Kidney (tissue), 14 donors: ENCODE data around the gene GATD1. TPM values are rescaled to one million over a fixed set of nuclear protein-coding genes. Genes with fewer than 3 reads are reported as not detected.

Source experiments
- DNase-seq, 5 donors: peaks; one replicate each; pipeline ENCODE4 v3.0.0-alpha.2; 2013 to 2020
- FAIRE-seq: peaks from 2 replicates; lab custom pipeline; 2012; peaks lifted over from hg19 to GRCh38; lab: Jason Lieb, UNC
- H3K27ac ChIP-seq, 2 donors: one replicate each; pipeline ENCODE4 v1.7.0; 2013; ENCODE audit warnings: low read depth in 2 of 2, low read length in 2 of 2, inconsistent platforms in 1 of 2
- H3K27me3 ChIP-seq: one replicate; pipeline ENCODE4 v1.7.1; 2013; ENCODE audit warnings: low read length, inconsistent platforms; ENCODE audit not compliant: control insufficient read depth, insufficient read depth
- H3K36me3 ChIP-seq, 3 donors: one replicate each; pipeline versions ENCODE4 v1.7.0 to v1.7.1; 2013; ENCODE audit warnings: low read length in 3 of 3, control low read depth in 1 of 3, inconsistent platforms in 1 of 3; ENCODE audit not compliant: insufficient read depth in 3 of 3, control insufficient read depth in 2 of 3
- H3K4me1 ChIP-seq, 3 donors: one replicate each; pipeline versions ENCODE4 v1.7.0 to v1.7.1; 2013; ENCODE audit warnings: low read length in 3 of 3, inconsistent platforms in 1 of 3, low read depth in 1 of 3; ENCODE audit not compliant: control insufficient read depth in 2 of 3, insufficient read depth in 2 of 3
- H3K4me3 ChIP-seq, 3 donors: one replicate each; pipeline versions ENCODE4 v1.7.0 to v1.8.1; 2013; ENCODE audit warnings: low read length in 3 of 3, control low read depth in 1 of 3, inconsistent platforms in 1 of 3
- H3K9ac ChIP-seq, 3 donors: one replicate each; pipeline versions ENCODE4 v1.7.0 to v1.7.1; 2013; ENCODE audit warnings: low read length in 3 of 3, control low read depth in 1 of 3, inconsistent platforms in 1 of 3
- H3K9me3 ChIP-seq, 3 donors: one replicate each; pipeline versions ENCODE4 v1.7.0 to v1.7.1; 2013; ENCODE audit warnings: low read length in 3 of 3, control low read depth in 1 of 3, inconsistent platforms in 1 of 3; ENCODE audit not compliant: control insufficient read depth in 2 of 3, insufficient read depth in 1 of 3
- intact Hi-C: fragments of 100-400 bp; cut with DNase I; formaldehyde crosslinking; loops from one replicate; pipeline ENCODE4 v1.11.1; 2022
- polyA plus RNA-seq: library from polyadenylated mRNA; stranded (reverse); fragments of 350-450 nt; fragmentation: Illumina TruSeq; extraction: RNeasy Lipid Tissue Mini Kit (QIAGEN cat#74804); gene quantifications from one replicate; pipeline ENCODE4 v1.2.3, GENCODE V29; 2014; ENCODE audit warnings: low read depth, low replicate concordance; ENCODE audit not compliant: insufficient read depth
- total RNA-seq: library from RNA; stranded (reverse); fragmentation: NEBNext Ultra II Directional; extraction: Animal tissue kit (Norgen Biotek cat#: 25700); gene quantifications from one replicate; pipeline ENCODE4 v1.2.1, GENCODE V29; 2021
- TF ChIP-seq, protein P1 (sequence below): IDR thresholded peaks from 3 replicates; pipeline ENCODE4 v1.5.1; 2012; ENCODE audit warnings: mild to moderate bottlenecking, moderate library complexity, borderline replicate concordance; ENCODE audit not compliant: insufficient read depth; ENCODE audit errors: extremely low read depth
- donor health status: control.
- donor health status: control.
- donor health status: control.
- donor health status: control.
- donor health status: control.
- donor health status: DM: yes; HTN: yes; CAD: no.
- donor health status: Normal renal cell carcinoma (clear cell type).

GATD1 gene
- total and polyA plus RNA-seq, 2 donors from 2014 or later: 38.3 to 66.2 TPM

DNA sequence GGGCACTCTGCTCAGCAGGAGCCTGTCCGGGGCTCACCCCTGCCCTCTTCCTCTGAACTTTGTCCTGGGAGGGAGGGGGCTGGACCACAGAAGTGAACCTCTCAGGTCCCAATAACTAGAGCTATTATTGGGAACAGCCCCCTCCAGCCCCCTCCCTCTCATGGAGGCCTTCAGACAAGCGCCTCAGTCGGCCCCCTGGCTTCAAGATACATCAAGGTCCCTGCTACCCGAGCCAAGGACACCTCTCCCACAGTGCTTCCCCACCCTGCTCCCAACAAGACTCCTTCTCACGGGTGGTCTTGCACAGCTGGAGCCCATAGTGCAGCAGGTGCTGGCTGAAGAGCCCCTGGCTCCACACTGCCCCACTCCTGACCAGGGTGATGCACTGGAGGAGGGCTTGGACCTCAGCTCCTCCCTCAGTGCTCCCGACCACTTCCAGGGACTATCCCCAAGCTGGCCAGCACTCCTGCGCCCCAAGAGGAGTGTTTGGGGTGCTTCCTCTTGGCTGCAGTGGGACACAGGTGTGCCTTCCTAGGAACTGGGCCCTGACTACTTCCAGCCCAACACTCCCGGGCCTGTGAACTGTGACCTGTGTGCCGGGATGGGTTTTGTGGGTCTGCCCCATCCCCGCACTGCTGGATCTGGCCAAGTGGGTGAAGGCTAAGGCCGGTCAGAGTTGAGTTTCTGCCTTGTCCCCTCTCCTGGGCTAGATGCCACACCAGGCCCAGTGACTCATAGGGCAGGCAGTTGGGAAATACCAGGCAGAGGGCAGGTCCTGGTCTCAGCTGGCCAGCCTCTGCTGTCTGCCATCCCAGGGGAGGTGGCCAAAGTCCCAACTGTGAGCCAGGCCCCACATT is 43.6 kb upstream of the GATD1 start:
- FAIRE-seq: no peak
- H3K36me3 ChIP-seq: peaks cover 0 to 4% (median 0%) of the 10 kb centered on the region in 3 donors
- peak overlapping the region in 2 of 3 donors; percentile 20 to 82 for H3K9ac ChIP-seq
- peaks cover 0 to 29% (median 22%) of the 10 kb centered on the region in 3 donors for H3K4me1 ChIP-seq
- H3K27ac ChIP-seq: peak overlapping the region; percentile 85 to 92
- intact Hi-C loops: no loop called here
- no peaks in the 10 kb centered on the region for H3K27me3 ChIP-seq
- peak in 1 of 5 donors; percentile 93 for DNase-seq
- H3K4me3 ChIP-seq: peak overlapping the region; percentile 46 to 84 (median 78)
- no peaks in the 10 kb centered on the region for H3K9me3 ChIP-seq
- TF ChIP-seq, protein P1, sequence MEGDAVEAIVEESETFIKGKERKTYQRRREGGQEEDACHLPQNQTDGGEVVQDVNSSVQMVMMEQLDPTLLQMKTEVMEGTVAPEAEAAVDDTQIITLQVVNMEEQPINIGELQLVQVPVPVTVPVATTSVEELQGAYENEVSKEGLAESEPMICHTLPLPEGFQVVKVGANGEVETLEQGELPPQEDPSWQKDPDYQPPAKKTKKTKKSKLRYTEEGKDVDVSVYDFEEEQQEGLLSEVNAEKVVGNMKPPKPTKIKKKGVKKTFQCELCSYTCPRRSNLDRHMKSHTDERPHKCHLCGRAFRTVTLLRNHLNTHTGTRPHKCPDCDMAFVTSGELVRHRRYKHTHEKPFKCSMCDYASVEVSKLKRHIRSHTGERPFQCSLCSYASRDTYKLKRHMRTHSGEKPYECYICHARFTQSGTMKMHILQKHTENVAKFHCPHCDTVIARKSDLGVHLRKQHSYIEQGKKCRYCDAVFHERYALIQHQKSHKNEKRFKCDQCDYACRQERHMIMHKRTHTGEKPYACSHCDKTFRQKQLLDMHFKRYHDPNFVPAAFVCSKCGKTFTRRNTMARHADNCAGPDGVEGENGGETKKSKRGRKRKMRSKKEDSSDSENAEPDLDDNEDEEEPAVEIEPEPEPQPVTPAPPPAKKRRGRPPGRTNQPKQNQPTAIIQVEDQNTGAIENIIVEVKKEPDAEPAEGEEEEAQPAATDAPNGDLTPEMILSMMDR: no peak

DNA sequence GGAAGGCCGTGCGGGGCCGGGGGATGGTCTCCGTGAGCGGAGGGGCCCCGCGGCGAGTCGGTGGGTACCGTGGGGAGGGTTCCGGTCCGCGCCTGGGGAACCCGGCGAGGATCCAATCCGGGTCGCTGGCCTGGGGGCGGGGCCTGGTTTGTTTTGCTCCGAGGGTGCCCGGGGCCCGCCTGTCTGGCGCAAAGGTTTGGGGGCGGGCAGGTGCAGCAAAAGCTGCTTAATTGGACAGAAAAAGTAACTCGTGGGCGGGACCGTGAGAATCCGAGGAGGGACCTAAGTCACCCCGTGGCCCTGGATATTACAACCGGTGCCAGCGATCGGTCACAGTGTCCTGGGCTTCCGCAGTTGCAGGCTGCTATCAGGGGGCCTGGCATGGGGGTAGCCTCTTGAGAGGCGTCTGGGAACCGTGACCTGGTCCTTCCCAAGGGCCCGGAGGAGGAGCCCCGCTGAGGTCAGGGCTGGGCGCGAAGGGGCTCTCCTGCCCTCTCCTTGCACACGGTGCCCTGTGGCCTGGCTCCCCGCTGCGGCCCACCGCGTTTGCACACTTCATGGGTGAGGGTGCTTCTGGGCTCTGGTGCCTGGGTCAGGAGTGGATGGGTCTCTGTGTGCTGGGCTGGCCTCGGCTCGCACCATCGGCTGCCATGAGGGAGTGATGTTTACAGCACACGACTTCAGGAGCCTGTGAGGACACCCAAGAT is 42.8 kb upstream of the GATD1 start:
- peaks cover 0 to 26% (median 22%) of the 10 kb centered on the region in 3 donors for H3K4me1 ChIP-seq
- DNase-seq (peak; percentile 85 to 97 (median 92)), FAIRE-seq (no peak)
- intact Hi-C loops: no loop called here
- TF ChIP-seq, protein P1: no peak
- H3K27me3 ChIP-seq: no peaks in the 10 kb centered on the region
- peak overlapping the region; percentile 91 to 92 for H3K27ac ChIP-seq
- peaks cover 0 to 4% (median 0%) of the 10 kb centered on the region in 3 donors for H3K36me3 ChIP-seq
- peak overlapping the region; percentile 46 to 84 (median 78) for H3K4me3 ChIP-seq
- no peaks in the 10 kb centered on the region for H3K9me3 ChIP-seq
- H3K9ac ChIP-seq: peak overlapping the region; percentile 16 to 82 (median 20)

DNA sequence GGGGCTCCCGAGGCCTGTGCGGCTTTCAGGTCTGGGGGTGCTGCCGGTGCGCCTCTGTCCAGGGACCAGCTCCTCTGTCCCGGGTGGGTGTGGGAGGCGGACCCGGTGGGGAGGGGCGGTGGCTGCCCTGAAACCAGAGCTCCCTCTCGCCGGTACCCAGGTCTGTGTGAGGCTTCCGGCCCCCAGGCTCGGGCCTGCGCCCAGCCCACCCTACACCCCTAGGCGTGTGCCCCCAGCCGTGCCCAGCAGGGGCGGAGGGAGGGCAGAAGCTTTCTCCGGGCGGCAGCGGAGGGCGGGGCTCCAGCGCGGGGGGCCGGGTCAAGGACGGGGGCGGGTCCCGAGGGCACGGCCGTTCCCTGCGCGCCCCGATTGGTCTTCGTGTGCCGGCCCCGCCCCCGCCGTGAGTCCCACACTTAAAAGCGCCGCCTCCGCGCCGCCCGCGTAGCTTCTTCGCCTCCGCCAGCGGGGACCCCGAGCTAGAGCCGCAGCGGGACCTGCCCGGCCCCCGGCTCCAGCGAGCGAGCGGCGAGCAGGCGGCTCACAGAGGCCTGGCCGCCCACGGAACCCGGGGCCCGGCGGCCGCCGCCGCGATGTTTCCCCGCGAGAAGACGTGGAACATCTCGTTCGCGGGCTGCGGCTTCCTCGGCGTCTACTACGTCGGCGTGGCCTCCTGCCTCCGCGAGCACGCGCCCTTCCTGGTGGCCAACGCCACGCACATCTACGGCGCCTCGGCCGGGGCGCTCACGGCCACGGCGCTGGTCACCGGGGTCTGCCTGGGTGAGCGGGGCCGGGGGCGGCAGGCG is 42.0 kb upstream of the GATD1 start:
- no peaks in the 10 kb centered on the region for H3K27me3 ChIP-seq
- peak overlapping the region in 2 of 3 donors; percentile 29 to 82 for H3K9ac ChIP-seq
- H3K27ac ChIP-seq: peak overlapping the region; percentile 91 to 92
- TF ChIP-seq, protein P1: no peak
- H3K4me3 ChIP-seq: peak overlapping the region; percentile 33 to 84 (median 52)
- peak; percentile 91 to 98 (median 95) for DNase-seq
- peaks cover 0 to 26% (median 22%) of the 10 kb centered on the region in 3 donors for H3K4me1 ChIP-seq
- intact Hi-C loops: no loop called here
- peaks cover 0 to 4% (median 0%) of the 10 kb centered on the region in 3 donors for H3K36me3 ChIP-seq
- no peaks in the 10 kb centered on the region for H3K9me3 ChIP-seq
- FAIRE-seq: no peak
